Activated CD4-positive, CD25-positive, alpha-beta regulatory T cell (primary cell): ENCODE results near the gene DARS1.
A peak's percentile ranks its signal among the peaks of the same experiment; 100 is the strongest.

Experiments used
- DNase-seq, 4 experiments: peaks; one replicate each; lab custom pipeline; 2025; lab: John Stamatoyannopoulos, UW

DARS1 gene

DNA sequence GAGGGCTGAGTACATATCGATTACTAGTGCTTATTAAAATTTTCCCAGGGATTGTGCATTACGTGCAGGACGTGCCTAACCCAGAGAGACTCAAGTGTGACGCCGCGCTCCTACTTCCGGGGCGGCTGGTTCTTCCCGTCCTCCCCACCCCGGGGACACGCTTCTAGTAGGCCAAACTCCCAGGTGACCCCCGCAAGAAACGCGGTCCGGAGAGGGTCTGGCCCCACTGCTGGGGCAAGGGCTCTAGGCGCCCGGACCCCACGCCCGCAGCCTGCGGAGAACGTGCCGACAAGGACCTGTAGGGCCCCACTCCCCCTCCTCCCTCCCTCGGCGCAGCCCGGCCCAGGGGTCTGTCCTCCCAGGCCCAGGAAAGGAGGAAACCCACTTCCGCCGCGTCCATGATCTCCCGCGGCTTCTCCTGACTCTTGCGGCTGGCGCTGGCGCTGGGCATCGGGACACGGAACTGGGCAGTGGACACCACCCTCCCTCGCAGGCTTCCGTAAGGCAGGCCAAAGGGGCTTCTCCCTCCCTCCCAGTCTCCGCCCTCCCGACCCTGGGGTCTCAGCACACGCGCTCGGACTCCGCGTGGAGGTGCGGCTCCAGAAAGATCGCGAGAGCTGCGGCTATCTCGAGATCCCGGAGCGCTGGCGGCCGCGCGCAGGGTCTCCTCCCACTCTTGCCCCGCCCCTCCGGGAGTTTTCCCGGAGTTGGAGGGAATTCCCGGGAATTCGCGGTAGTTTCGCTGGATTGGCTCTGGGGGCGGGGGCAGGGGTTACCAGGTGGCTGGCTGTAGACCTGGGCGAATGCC lies at the start of gene DARS1:
Gene DARS1 (minus strand): TSS at position 609 of the 808 bp plus-strand sequence. CDS start 158 bp downstream, at position 451.
- DNase-seq = peak; percentile 52 to 59 (median 54)

DNA sequence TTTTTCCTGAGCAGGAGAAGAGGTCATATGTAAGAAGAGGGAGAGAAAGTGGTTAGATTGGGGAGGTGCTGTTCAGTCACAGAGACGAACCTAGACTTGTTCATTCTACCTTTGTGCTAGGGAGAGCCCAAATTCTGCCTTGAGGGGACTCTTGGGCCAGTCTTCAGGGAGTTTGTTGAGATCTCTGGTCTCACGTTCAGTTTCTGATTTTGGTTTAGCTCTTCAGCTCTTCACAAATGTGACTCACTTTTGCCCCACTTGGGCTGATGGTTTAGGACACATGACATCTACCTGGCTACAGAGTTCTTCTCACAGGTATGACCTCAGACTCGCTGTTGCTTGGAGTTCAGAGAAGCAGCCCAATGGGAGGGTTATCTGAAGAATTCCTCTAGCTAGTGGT lies 49.2 kb upstream of the DARS1 start:
- DNase-seq = no peak

DNA sequence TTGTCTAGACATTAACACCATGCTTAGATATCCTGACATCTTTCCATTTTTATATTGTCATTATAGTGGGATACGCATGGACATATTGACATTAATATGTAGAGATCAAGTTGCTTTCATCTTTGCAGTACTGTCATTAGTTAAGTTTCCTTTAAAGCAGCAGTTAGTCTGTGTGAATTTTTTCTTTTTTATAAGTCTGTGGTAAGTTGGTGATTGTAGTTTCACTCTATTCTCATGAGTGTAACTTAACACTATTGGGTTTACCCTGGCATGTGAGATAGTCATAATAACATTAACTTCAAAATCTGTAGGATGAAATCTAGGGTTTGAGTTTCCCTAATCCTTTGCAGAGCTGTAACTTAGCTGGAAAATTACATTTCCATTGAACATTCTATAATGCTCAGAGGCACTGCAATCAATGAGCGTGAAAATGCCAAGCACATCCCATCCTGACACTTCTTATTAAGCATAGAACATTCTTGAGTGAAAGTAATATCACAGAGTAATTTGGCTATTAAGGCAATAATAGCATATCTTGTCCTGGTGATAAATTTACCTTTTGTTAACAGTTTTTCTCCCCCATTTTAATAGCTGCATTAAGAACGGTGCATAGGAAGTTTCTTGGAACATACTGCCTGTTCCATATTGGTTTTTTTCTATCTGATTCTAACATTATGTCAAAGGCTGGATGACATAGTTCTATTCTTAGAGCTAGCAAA lies 47.5 kb upstream of the DARS1 start:
- DNase-seq = no peak

DNA sequence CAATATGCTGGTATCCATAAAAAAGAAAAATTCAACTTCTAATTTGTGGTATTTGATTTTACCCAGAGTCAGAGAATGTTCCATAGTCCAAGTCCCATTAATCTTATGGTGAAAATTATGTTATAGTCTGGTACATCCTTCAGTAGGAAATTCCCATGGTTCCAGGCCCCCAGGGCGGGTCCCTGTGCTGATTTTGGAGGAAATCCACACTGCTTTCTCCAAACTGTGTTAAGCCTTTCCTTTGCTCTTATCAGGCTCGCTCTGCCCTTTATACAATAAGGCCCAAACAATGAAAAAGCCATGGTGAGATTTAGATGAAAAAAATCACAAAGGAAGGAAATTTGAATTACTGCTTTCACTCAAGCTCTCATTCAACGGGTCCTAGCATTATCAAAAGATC lies 46.8 kb upstream of the DARS1 start:
- no peak for DNase-seq

DNA sequence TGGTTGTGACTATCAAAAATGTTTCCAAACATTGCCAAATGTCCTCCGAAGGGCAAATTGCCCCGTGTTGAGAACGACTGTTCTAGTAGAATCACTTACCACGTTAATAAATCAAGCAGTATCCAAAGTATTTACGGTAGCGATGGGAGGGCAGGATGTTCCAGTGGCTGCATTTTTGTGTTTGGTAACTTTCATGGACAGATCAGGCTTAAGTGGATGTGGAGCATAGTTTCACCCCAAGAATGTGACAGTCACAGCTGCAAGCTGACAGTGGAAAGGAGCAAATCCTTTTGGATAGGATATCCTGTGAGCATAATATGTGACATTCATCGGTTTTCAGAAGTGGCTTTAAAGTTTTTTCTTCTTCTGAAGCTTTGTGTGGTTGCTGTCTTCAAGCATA lies 46.3 kb upstream of the DARS1 start:
- no peak for DNase-seq

DNA sequence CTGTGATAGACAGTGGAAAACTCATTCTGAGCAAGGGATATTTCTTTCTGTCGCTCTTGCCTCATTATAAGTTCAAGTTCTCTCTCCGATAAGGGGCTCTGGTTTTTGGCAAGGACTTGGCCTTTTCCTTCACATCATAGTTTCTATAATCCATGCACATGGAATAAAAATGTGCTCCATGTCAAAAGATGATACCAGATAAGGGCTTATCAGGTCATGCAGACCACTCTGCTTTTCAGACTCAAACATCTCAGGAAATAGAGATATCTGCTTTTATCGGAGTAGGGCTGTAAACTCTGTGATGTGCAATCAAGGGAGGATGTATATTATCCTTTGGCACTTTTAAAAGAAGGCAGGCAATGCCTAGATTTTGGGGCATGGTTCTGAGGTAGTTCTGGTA lies 45.0 kb upstream of the DARS1 start:
- no peak for DNase-seq

DNA sequence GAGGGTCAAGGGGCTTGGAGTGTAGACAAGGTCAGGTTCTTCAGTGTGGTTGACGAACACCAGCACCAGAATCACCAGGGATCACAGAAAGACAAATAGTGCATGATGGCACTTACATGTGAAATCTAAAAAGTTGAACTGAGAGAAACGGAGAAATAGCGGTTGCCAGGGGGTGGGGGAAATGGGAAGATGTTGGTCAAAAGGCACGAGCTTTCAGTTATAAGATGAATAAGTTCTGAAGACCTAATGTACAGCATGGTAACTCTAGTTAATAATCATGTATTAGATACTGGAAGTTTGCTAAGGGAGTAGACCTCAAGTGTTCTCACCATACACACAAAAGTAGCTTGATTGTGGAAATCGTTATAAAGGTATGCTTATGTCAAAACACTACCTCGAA lies 43.7 kb upstream of the DARS1 start:
- DNase-seq = no peak

DNA sequence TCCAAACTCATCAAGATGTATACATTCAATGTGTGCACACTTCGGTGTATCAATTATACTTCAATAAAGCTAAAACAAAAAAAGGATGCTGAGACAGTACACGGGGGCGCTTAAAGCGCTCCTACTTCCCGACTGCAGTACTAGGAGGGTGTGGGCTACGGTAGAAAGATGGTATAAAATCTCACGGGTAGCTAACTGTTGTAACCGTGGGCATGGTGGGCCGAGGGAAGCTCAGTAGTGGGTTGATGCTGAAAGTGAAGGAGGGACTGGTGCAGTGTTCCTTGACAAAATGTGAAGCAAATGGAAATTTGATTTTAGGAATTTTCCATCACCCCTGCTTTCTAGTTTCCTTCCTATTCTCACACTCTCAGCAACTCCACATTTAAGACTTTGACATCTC lies 42.6 kb upstream of the DARS1 start:
- no peak for DNase-seq

DNA sequence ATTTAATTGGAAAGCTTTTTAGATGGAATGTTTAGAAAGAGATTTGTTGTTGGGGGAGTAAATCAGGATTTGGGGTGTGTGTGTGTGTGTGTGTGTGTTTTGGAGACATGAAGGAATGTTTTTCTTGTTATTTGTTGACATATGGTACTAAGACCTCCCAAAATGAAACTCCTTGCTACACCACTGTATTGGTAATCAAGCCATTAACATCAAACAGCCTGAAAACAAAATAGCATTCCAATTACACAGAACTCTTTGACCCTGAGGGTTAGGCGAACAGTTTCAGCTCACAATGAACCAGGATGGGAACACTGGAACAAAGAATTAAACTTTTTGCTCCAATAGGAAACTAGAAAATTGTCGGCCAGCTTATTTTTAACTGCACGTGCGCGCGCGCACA lies 41.7 kb upstream of the DARS1 start:
- DNase-seq = no peak

DNA sequence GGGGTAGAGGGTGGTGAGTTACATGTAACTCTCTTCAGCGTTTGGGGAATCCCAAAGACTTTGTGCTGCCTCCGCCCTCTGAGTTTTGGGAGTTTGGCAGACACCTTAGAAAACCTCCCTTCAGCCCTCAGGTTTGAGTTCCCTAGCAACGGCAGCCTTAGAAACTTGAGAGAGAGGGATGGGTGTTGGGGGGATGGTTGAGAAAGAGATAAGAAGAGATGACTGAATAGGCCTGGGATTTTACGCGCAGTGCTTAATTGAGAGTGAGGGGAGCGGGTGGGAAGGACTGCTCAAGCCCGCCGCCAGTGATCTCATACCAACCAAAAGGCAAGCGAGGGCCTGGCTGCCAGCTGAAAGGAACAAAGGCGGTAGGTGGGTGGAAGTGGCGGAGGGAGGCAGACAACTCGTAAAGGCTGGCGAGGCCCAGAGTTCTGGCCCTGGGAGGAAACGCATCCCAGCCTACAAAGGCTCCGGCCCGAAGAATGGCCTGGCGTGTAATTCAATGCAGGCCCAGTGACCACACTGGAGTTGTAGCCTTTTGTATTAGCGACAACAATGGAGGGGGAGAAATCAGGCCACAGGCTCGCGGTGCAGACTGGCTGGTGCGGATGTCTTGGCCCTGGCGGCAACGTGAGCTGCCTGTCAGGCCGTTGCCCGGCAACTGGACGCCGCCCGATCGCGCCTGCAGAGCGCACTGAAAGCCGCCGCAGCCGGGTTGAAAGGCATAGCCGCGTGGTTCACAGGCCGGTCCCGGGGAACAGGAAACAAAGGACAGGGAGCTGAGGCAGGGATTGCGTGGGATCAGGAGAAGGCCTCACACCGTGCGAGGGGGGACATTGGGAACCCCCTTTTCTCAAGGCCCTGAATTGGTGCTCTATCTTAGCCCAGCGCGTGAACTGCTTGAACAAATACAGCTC lies 39.9 kb upstream of the DARS1 start:
- peak in 1 of 4 experiments; percentile 14 for DNase-seq

DNA sequence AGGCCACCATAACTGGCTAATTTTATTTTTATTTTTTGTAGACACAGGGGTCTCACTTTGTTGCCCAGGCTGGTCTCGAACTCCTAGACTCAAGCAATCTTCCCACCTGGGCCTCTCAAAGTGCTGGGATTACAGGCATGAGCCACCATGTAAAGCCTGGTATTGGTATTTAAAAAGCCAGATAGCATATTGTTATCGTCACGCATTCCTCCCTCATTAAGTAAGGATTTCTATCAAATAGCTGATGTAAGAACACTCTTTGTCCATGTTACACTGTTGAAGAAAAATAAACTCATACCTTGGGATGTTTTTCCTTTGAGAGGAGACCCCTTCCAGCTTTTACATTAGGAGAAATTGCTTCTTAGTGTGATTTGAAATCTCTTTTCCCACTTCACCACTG lies 39.2 kb upstream of the DARS1 start:
- no peak for DNase-seq

DNA sequence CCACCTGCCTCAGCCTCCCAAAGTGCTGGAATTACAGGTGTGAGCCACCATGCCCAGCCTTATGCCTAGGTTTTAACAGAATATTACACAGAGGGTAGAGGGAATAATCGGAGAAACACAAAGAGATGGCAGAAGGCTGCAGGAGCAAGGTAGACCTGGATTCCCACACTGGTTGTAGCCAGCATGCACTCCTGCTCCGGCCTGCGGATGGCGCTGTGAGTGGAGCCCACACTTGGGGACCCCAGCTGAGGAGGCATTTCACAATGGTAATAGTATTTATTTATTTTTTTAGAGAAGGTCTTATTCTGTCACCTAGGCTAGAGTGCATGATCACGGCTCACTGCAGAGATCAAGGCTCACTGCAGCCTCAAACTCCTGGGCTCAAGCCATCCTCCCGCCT lies 38.8 kb upstream of the DARS1 start:
- no peak for DNase-seq

DNA sequence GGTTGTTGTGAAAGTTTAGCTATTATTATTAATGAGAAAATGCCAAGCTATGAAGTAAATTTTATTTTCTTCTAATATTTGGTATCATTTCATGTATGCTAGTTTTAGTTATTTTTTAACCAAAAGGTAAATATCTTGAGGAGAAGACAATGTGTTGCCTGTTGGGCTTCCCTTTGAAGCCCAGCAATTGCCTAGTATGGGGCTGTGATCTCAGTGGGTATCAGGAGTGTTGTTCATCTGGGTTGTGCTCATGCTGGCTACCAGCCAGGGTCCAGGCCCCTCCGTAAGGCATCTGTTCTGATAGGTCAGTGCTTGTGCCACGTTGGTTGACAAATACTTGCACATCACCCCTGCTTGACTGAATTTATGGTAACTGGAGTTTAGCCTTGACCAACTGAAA lies 38.0 kb upstream of the DARS1 start:
- no peak for DNase-seq

DNA sequence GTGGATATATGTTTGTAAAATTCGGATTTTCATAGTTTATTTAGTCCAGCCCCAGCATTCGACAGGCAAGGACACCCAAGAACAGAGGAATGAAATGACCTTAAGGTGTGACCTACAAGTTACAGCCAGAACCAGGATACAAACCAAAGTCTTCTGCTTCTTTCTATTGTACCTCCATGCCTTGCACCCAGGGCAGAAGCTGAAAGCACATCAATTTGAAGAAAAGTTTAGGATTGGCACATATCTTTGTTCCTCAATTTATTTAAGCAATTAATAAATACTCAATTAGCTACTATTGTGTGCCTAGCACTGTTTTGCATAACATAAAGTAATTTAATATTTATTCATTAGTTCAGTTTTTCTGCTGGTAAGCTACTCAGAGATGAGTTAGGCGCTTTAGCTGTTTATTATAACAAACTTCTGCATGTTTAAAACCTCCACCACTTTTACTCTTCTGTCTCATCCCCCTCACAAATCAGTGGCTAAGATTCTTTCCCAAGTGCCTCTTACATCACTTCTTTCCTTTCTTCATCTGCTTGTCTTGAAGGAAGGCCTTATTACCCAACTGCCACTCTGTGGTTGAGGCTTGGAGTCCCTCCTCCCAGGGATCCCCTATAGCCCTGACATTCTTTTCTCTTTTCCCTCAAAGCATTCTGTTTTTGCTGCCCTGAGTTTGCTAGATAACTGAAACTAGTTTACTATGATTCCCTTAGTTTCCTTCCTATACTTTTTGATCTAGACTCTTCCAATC lies 37.1 kb upstream of the DARS1 start:
- DNase-seq = no peak

DNA sequence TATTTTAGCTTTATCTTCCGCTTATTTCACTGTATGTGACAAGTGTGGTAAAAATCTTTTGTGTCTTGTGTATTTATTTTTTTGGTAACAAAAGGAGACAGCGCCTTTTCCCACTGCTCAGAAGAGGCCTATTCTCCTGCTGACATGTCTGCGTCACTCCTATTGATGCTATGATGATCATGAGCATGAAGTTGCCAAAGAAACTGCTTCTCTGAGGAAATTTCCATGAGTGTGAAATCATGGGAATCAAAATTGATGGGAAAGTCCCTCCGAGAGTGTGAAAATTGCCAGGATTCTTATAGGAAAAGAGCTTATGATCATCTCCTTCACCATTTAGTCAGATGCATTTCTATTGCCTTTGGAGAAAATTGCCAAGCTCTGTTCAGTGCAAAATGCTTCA lies 36.5 kb upstream of the DARS1 start:
- no peak for DNase-seq

DNA sequence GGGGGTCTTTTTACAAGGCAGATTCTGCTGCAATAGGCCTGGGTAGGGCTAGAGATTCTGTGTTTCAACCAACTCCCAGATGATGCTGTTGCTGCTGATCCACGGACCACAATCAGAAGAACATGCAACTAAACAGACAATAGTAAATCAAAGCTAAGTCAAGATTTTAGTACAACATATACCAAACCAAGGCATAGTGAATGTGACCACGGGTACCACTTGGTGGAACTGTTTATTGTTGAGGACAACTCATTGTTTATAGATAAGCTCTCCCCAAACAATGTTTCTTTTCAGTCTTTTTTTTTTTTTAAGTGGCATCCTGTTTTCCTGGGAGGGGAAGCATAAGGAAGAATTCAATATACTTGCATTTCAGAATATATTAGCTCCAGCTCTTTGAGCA lies 36.0 kb upstream of the DARS1 start:
- no peak for DNase-seq

DNA sequence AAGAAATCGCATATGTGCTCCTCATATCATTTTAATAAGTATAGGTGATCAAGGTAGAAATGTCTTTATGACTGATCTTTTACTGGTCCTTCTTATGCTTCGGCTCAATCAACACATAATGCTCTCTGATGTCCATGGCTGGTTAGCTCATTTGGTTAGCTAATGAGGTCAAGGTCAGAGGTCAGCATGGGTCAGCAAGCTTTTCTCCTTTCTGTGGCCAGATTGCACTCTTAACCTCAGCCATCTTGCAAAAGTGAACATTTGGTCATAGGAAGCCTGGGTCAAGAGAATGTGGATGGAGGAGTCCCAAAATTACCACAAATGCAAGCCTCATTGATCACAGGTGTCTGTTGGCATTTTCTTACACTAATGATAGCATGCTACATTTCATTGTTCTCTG lies 35.4 kb upstream of the DARS1 start:
- DNase-seq = no peak

DNA sequence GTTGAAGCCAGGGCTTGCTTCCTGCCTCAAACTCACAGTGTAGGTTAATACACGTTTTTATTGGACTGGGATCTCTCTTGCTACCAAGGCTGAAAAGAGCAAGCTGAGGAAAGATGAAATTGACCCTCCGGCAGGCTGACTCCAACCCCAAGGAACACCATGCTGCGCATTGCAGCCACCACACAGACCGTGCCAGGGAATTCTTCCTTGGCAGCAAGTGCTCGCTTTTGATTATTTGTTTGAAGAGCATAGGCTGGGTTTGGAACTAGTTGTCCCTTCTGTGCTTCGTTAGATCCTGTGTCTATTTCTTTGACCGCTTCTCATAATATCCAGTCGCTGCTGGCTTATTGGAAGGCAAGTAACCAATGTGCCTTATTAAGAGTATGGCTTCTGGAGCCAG lies 34.4 kb upstream of the DARS1 start:
- DNase-seq = no peak

DNA sequence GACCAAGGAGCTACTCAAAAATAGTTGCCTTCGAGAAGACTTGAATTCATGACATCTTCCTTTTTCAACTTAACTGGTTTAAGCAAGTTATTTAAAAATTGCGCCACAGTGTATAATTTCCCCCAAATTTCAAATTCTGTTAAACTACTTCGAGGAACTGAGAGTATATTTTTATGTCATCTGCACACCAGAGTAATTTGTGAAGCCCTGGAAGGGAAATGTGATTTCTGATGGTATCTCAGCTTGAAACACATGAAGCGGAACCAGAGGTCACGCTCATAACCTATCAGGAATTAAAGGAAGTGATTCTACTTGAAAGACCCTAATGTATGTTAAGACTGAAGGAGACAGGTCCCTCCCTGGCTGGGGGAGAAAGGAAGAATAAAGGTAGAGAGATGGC lies 33.9 kb upstream of the DARS1 start:
- no peak for DNase-seq

DNA sequence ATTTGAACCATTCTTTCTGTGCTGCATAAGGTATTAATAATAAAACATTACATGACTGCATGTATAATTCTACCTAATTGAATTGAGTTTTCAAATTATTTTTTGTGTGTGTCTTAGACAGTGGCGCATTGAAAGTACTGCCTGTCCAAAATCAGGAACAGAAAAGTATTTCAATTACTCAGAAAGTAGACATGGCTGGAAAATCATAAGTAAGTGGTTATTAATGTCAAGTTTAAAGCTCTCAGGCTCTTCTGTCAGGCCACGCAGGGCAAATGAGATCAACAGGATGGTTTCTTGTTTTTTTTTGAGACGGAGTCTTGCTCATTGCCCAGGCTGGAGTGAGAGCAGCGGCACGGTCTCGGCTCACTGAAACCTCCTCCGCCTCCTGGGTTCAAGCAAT lies 32.4 kb upstream of the DARS1 start:
- DNase-seq = no peak

DNA sequence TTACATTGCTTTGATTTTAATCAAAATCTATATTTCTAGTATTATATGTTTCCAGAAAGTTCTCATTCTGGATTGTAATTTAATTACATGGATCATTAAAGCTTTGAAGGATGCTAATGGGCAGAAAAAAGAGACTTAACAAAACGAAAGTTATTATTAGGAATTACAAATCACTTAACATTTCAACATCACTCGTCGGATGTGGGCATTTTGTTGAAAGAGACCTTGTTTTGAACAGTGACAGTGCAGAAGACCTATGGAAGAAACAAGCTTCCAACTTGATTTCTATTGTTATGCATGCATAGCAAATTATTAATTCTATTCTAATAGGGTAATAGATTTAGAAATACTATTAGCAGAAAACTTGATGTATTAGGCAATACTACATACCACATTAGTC lies 31.4 kb upstream of the DARS1 start:
- DNase-seq = no peak

DNA sequence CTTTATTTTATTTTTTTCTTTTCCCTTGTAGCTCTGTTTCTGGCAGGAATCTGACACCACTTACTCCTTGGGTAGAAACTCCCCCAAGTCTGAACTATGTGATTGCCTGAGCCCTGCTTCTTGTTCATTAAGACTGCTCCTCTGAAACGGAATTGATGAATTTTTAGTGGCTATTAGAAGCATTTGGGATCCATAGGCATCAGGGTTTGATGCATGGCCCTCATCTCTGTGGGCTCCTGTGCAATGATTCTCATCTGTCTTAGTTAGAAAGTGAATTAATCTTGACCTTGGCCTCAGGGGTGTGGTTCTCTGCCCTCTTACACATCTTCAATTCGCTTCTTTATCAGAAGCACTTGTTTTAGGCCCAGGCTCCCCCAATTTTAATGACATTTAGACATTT lies 31.0 kb upstream of the DARS1 start:
- no peak for DNase-seq
